GM19193 (cell line): ENCODE results near the gene ATP5F1B.

ENCODE experiments used
- POLR2A ChIP-seq: IDR thresholded peaks from 4 replicates; pipeline ENCODE4 v1.6.1; 2011; ENCODE audit not compliant: insufficient read depth, insufficient read length; ENCODE audit errors: extremely low read depth

ATP5F1B gene

GRCh38 chr12:56633468-56634241 is 12.1 kb downstream of the ATP5F1B start:
- TF ChIP-seq POLR2A: no peak

- no peak for TF ChIP-seq POLR2A
Observed at GRCh38 chr12:56632701-56633467, 12.9 kb downstream of the ATP5F1B start.

- no peak for TF ChIP-seq POLR2A
Observed at GRCh38 chr12:56631790-56632700, 13.7 kb downstream of the ATP5F1B start.

GRCh38 chr12:56630180-56630632 is 15.6 kb downstream of the ATP5F1B start, which contains the start of gene BAZ2A:
Gene BAZ2A (minus strand): TSS chr12:56630326. CDS start chr12:56617530, 12,796 bp downstream.
- TF ChIP-seq POLR2A: peak; percentile 6

GRCh38 chr12:56629459-56630179 is 16.2 kb downstream of the ATP5F1B start:
- peak; percentile 53 for TF ChIP-seq POLR2A

- TF ChIP-seq POLR2A: no peak
Observed at GRCh38 chr12:56628671-56629458, 16.9 kb downstream of the ATP5F1B start.

- TF ChIP-seq POLR2A: no peak
Observed at GRCh38 chr12:56626701-56627100, 19.1 kb downstream of the ATP5F1B start.

GRCh38 chr12:56622535-56622934 is 23.2 kb downstream of the ATP5F1B start:
- TF ChIP-seq POLR2A: no peak

- no peak for TF ChIP-seq POLR2A
Observed at GRCh38 chr12:56616925-56617324, 28.9 kb downstream of the ATP5F1B start.

- no peak for TF ChIP-seq POLR2A
Observed at GRCh38 chr12:56616244-56616643, 29.5 kb downstream of the ATP5F1B start.

GRCh38 chr12:56614627-56615026 is 31.2 kb downstream of the ATP5F1B start:
- TF ChIP-seq POLR2A: no peak

- TF ChIP-seq POLR2A: no peak
Observed at GRCh38 chr12:56604355-56604754, 41.4 kb downstream of the ATP5F1B start.

- TF ChIP-seq POLR2A: no peak
Observed at GRCh38 chr12:56602239-56602638, 43.5 kb downstream of the ATP5F1B start.
